Breast epithelium (tissue), 4 donors: ENCODE results near the gene ZMAT5. TPM values are rescaled to one million over a fixed set of nuclear protein-coding genes. Genes with fewer than 3 reads are reported as not detected.

ENCODE experiments used
- DNase-seq, 2 donors: peaks; one replicate each; pipeline ENCODE4 v3.0.0-alpha.2; 2019; ENCODE audit warnings: low spot score in 2 of 2
- H3K27ac ChIP-seq, 2 donors: fragments of 200-600 bp; sonication (generic) in 1 of 2; one replicate each; pipeline ENCODE4 v1.5.1; 2016 to 2019; ENCODE audit warnings: mild to moderate bottlenecking in 1 of 2
- H3K27me3 ChIP-seq, 2 donors: fragments of 200-600 bp; sonication (generic) in 1 of 2; one replicate each; pipeline versions ENCODE4 v1.5.1 to v1.6.0; 2017 to 2019; ENCODE audit warnings: control low read depth in 1 of 2, mild to moderate bottlenecking in 1 of 2
- H3K36me3 ChIP-seq: fragments of 200-600 bp; one replicate; pipeline ENCODE4 v1.5.1; 2019
- H3K4me1 ChIP-seq, 2 donors: fragments of 200-600 bp; sonication (generic); one replicate each; pipeline ENCODE4 v1.5.1; 2016 to 2019; ENCODE audit warnings: control low read depth in 1 of 2
- H3K4me3 ChIP-seq, 3 donors: fragments of 200-600 bp; sonication (generic); 1 replicate in 2 of 3; 2 replicates in 1 of 3; pipeline ENCODE4 v1.5.1; 2016 to 2019; ENCODE audit warnings: mild to moderate bottlenecking in 3 of 3, moderate library complexity in 2 of 3
- H3K9me3 ChIP-seq, 2 donors: fragments of 200-600 bp; sonication (generic) in 1 of 2; one replicate each; pipeline ENCODE4 v1.5.1; 2016 to 2019; ENCODE audit warnings: control low read depth in 1 of 2
- POLR2A ChIP-seq: fragments of 450-650 bp; IDR thresholded peaks from one replicate; pipeline ENCODE4 v1.6.1; 2016; ENCODE audit warnings: antibody characterized with exemption, mild to moderate bottlenecking, moderate library complexity
- POLR2AphosphoS5 ChIP-seq, 3 donors: sonication (generic); formaldehyde crosslinking; IDR thresholded peaks; one replicate each; pipeline ENCODE4 v1.6.1; 2017; ENCODE audit warnings: antibody characterized with exemption in 3 of 3
- intact Hi-C: fragments of 100-400 bp; cut with DNase I; formaldehyde crosslinking; loops from one replicate; pipeline ENCODE4 v1.15.1; 2023; ENCODE audit warnings: low total_unique reads
- total RNA-seq, 3 donors: library from RNA; depleted of rRNA; stranded (reverse); fragments of >200 nt; gene quantifications; one replicate each; pipeline ENCODE4 v1.1.0, GENCODE V29; 2016
- TF ChIP-seq, protein P1 (sequence below), 3 donors: fragments of 450-650 bp; IDR thresholded peaks; one replicate each; pipeline ENCODE4 v1.5.1; 2016 to 2017; ENCODE audit warnings: antibody characterized with exemption in 3 of 3, mild to moderate bottlenecking in 3 of 3, moderate library complexity in 3 of 3

The ZMAT5 gene
- total RNA-seq, 3 donors from 2014 or later, result 22.5 to 26.2 (median 23.0) TPM

DNA sequence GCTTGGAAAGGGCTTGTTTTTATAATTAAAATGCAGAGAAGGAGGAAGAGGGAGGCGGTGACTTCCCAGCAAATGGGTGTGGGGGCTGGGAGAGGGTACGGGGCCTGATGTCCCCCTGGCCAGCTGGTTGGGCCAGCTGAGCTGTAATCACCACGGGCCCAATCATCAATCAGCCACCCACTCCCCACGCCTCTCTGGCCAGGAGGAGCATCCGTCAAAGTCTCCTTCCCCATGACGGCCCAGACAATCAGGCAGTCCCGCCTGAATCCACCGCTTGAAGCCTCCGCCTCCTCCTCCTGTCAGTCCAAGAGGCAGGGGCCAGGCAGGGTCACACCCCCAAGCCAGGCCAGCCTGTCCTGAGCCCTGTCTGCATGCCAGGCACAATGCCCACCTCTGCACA lies 60.3 kb downstream of the ZMAT5 start:
- TF ChIP-seq POLR2AphosphoS5 (IDR thresholded peaks at IDR 0.05) (no peak), POLR2A (no peak)
- TF ChIP-seq, protein P1, sequence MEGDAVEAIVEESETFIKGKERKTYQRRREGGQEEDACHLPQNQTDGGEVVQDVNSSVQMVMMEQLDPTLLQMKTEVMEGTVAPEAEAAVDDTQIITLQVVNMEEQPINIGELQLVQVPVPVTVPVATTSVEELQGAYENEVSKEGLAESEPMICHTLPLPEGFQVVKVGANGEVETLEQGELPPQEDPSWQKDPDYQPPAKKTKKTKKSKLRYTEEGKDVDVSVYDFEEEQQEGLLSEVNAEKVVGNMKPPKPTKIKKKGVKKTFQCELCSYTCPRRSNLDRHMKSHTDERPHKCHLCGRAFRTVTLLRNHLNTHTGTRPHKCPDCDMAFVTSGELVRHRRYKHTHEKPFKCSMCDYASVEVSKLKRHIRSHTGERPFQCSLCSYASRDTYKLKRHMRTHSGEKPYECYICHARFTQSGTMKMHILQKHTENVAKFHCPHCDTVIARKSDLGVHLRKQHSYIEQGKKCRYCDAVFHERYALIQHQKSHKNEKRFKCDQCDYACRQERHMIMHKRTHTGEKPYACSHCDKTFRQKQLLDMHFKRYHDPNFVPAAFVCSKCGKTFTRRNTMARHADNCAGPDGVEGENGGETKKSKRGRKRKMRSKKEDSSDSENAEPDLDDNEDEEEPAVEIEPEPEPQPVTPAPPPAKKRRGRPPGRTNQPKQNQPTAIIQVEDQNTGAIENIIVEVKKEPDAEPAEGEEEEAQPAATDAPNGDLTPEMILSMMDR (IDR thresholded peaks at IDR 0.05), result no peak
- Histone ChIP-seq H3K4me1 (no peaks in the 10 kb centered on the region), H3K27me3 (peaks cover 0 to 25% of the 10 kb centered on the region in 2 donors), H3K27ac (no peak overlapping the region), H3K9me3 (no peaks in the 10 kb centered on the region), H3K36me3 (no peaks in the 10 kb centered on the region), H3K4me3 (no peak overlapping the region)
- intact Hi-C loops, result loop anchor here (5.0 kb wide), 1 partner anchor 524 kb away; no protein-coding TSS in a partner anchor
- DNase-seq, result no peak

DNA sequence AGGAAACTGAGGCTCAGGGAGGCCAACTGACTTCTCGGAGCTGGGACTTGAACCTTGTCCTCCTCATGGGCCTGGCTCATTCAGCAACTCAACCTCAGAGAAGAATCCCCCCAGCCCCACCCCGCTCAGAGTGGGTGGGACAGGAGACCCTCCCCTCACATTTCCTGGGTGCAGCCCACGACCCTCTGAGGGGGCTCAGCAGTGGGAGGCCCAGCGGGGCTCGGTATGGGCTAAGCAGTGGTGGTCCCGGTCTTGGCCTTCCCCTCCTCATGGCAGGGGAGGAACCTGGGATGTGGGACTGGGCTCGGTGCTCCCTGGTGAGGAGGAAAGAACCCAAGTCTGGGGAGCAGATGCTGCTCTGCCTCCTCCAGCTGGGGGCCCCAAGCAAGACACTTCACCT lies 61.2 kb downstream of the ZMAT5 start:
- Histone ChIP-seq H3K9me3 (no peaks in the 10 kb centered on the region), H3K4me3 (no peak overlapping the region), H3K4me1 (no peaks in the 10 kb centered on the region), H3K27me3 (peaks cover 0 to 19% of the 10 kb centered on the region in 2 donors), H3K36me3 (no peaks in the 10 kb centered on the region), H3K27ac (no peak overlapping the region)
- DNase-seq, result no peak
- intact Hi-C loops, result loop anchor here (5.0 kb wide), 1 partner anchor 523 kb away; no protein-coding TSS in a partner anchor
- TF ChIP-seq, protein P1 (IDR thresholded peaks at IDR 0.05), result no peak
- no peak for TF ChIP-seq POLR2A
- TF ChIP-seq POLR2AphosphoS5 (IDR thresholded peaks at IDR 0.05), result no peak

DNA sequence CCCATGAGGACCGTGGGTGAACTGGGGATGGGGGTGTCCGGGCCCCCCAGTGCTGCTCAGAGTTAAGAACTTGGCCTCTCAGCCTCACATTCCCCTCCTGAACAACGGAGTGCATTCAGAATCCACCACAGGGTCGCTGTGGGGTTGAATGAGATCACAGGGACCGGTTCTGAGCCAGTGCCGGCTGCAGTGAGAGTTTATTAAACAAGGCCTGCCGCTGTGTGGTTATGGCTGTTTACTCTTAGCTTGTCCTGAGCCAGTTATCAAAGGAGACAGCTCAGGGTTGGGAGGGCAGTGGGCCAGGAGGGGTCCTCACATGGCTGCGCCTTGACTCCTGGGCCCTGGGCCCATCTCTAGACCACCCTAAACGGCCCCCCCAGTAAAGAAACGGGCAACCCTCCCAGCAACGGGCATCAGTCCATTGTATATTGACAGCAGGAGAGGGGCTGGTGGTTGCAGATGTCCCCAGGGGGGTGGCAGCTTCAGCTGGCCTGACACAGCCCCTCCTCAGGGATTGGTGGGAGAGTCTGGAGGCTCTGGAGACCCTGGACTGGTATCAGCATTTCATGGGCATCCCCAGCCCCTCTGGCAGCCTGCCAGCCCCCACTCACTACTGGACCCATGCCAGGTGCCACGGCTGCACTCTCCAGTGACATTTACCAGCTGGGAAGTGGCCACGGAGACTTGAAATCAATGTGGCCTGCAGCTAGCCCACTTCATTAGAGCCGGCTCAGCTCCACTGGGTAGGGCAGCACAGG lies 62.1 kb downstream of the ZMAT5 start:
- intact Hi-C loops, result loop anchor here (5.0 kb wide), 1 partner anchor 522 kb away; no protein-coding TSS in a partner anchor
- Histone ChIP-seq H3K4me3 (no peak overlapping the region), H3K4me1 (no peaks in the 10 kb centered on the region), H3K27ac (no peak overlapping the region), H3K36me3 (no peaks in the 10 kb centered on the region), H3K9me3 (no peaks in the 10 kb centered on the region), H3K27me3 (peaks cover 0 to 19% of the 10 kb centered on the region in 2 donors)
- no peak for DNase-seq
- TF ChIP-seq POLR2AphosphoS5 (IDR thresholded peaks at IDR 0.05), result no peak
- TF ChIP-seq POLR2A, result no peak
- TF ChIP-seq, protein P1 (IDR thresholded peaks at IDR 0.05), result no peak

DNA sequence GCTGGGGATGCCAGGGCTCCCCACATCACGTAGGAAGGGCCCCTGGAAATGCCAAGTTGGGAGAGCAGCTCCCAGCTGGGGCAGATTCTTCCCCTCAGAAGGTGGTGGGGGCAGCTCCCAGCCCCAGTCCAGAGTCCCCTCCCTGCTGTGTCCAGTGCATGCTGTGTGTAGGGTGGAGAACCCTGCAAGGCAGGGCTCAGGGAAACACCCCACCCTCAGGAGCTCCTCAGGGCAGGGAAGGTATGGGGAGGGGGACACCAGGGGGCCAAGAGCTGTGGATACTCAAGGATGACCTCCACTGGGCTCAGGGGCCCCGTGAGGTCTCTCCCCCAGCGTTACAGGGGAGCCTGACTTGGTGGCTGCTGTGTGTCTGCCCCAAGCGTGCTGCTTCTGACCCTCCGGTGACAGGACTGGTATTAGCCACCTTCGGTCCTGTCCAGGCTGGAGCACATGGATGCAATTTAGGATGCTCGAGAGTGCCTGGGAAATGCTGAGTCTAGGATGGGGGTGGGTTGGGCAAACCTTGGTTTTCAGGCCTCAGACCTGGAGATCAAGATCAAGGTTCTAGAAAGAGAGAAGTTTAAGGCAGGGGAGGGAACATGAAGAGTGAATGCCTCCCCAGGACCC lies 63.1 kb downstream of the ZMAT5 start:
- no peak overlapping the region for H3K4me3 ChIP-seq
- no peaks in the 10 kb centered on the region for H3K36me3 ChIP-seq
- intact Hi-C loops, result no loop called here
- peaks cover 0 to 19% of the 10 kb centered on the region in 2 donors for H3K27me3 ChIP-seq
- no peaks in the 10 kb centered on the region for H3K9me3 ChIP-seq
- DNase-seq, result no peak
- TF ChIP-seq POLR2AphosphoS5 (IDR thresholded peaks at IDR 0.05) (no peak), POLR2A (no peak)
- TF ChIP-seq, protein P1 (IDR thresholded peaks at IDR 0.05), result no peak
- no peaks in the 10 kb centered on the region for H3K4me1 ChIP-seq
- H3K27ac ChIP-seq, result no peak overlapping the region

DNA sequence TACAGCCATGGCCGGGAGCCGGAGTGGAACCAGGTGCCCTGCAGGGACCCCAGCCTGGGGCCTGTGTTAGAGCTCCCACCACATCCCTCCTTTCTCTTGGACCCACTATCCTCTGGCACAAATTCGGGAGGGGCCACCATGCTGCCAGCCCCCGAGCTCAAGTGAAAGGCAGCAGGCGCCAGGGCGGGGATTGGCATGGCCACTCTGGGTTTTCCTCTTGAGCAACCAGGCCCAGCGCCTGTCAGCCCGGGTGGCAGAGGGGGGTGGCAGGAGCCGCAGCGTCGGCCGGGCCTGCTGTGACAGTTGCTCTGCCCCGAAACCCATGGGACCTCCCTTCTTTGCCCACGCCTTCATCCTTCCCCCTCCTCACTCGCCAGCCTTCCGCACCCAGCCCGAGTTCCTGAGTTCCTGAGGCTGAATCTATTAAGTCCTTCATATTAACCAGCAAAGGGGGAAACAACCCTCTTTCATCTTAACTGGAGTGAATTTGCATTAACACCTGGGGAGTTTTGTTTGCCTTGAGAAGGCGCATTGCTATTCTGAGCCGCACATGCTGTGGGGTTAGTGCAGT lies 63.8 kb downstream of the ZMAT5 start:
- no peaks in the 10 kb centered on the region for H3K4me1 ChIP-seq
- no peaks in the 10 kb centered on the region for H3K9me3 ChIP-seq
- peaks cover 0 to 19% of the 10 kb centered on the region in 2 donors for H3K27me3 ChIP-seq
- H3K36me3 ChIP-seq, result no peaks in the 10 kb centered on the region
- DNase-seq, result no peak
- H3K4me3 ChIP-seq, result no peak overlapping the region
- intact Hi-C loops, result no loop called here
- no peak overlapping the region for H3K27ac ChIP-seq
- TF ChIP-seq, protein P1 (IDR thresholded peaks at IDR 0.05), result no peak
- TF ChIP-seq POLR2A (no peak), POLR2AphosphoS5 (IDR thresholded peaks at IDR 0.05) (no peak)
